ENCODE measurements around the gene CDK5RAP1. TPM values are rescaled to one million over a fixed set of nuclear protein-coding genes. Genes with fewer than 3 reads are reported as not detected.

Gene CDK5RAP1
- total and polyA plus RNA-seq, 8 donors: 12.0 to 38.7 (median 19.6) TPM

- TF ChIP-seq, protein P1, sequence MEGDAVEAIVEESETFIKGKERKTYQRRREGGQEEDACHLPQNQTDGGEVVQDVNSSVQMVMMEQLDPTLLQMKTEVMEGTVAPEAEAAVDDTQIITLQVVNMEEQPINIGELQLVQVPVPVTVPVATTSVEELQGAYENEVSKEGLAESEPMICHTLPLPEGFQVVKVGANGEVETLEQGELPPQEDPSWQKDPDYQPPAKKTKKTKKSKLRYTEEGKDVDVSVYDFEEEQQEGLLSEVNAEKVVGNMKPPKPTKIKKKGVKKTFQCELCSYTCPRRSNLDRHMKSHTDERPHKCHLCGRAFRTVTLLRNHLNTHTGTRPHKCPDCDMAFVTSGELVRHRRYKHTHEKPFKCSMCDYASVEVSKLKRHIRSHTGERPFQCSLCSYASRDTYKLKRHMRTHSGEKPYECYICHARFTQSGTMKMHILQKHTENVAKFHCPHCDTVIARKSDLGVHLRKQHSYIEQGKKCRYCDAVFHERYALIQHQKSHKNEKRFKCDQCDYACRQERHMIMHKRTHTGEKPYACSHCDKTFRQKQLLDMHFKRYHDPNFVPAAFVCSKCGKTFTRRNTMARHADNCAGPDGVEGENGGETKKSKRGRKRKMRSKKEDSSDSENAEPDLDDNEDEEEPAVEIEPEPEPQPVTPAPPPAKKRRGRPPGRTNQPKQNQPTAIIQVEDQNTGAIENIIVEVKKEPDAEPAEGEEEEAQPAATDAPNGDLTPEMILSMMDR (IDR thresholded peaks at IDR 0.05): no peak
- TF ChIP-seq POLR2AphosphoS5 (IDR thresholded peaks at IDR 0.05) (no peak), POLR2A (IDR thresholded peaks at IDR 0.05) (no peak), EP300 (IDR thresholded peaks at IDR 0.05) (no peak)
- no peak for DNase-seq
- no peaks in the 10 kb centered on the region for H3K36me3 ChIP-seq
- H3K27ac ChIP-seq: no peak overlapping the region
- H3K27me3 ChIP-seq: peaks cover 0 to 31% (median 0%) of the 10 kb centered on the region in 3 donors
- no peaks in the 10 kb centered on the region for H3K4me1 ChIP-seq
- no peaks in the 10 kb centered on the region for H3K9me3 ChIP-seq
- intact Hi-C loops (cut with DNase I; ENCODE audit: low total_unique reads): no loop called here
- whole genome bisulfite sequencing, 5 donors: 71 to 90% (median 79%) methylated on average over 7 of the region's 7 CpGs
- no peak overlapping the region for H3K4me3 ChIP-seq
These were observed 87.5 kb downstream of the CDK5RAP1 start for GRCh38 chr20:33313686-33314314.

- DNase-seq: no peak
- TF ChIP-seq EP300 (IDR thresholded peaks at IDR 0.05) (no peak), POLR2AphosphoS5 (IDR thresholded peaks at IDR 0.05) (no peak), POLR2A (IDR thresholded peaks at IDR 0.05) (no peak)
- TF ChIP-seq, protein P1 (IDR thresholded peaks at IDR 0.05): no peak
- intact Hi-C loops (cut with DNase I; ENCODE audit: low total_unique reads): no loop called here
- H3K27ac ChIP-seq: no peak overlapping the region
- no peaks in the 10 kb centered on the region for H3K36me3 ChIP-seq
- H3K4me3 ChIP-seq: no peak overlapping the region
- H3K4me1 ChIP-seq: no peaks in the 10 kb centered on the region
- WGBS, 5 donors: 84 to 92% (median 90%) methylated on average over 11 of the region's 11 CpGs
- no peaks in the 10 kb centered on the region for H3K9me3 ChIP-seq
- peaks cover 0 to 21% (median 0%) of the 10 kb centered on the region in 3 donors for H3K27me3 ChIP-seq
These were observed 88.7 kb downstream of the CDK5RAP1 start for GRCh38 chr20:33312583-33312982.

- Histone ChIP-seq H3K27me3 (peaks cover 0 to 18% (median 0%) of the 10 kb centered on the region in 3 donors), H3K9me3 (no peaks in the 10 kb centered on the region), H3K4me1 (no peaks in the 10 kb centered on the region), H3K4me3 (no peak overlapping the region), H3K27ac (no peak overlapping the region), H3K36me3 (no peaks in the 10 kb centered on the region)
- WGBS, 5 donors: 60 to 73% (median 67%) methylated on average over 4 of the region's 4 CpGs
- no peak for TF ChIP-seq POLR2AphosphoS5 (IDR thresholded peaks at IDR 0.05)
- intact Hi-C loops (cut with DNase I; ENCODE audit: low total_unique reads): no loop called here
- no peak for DNase-seq
These were observed 89.3 kb downstream of the CDK5RAP1 start for GRCh38 chr20:33311996-33312395.

DNA sequence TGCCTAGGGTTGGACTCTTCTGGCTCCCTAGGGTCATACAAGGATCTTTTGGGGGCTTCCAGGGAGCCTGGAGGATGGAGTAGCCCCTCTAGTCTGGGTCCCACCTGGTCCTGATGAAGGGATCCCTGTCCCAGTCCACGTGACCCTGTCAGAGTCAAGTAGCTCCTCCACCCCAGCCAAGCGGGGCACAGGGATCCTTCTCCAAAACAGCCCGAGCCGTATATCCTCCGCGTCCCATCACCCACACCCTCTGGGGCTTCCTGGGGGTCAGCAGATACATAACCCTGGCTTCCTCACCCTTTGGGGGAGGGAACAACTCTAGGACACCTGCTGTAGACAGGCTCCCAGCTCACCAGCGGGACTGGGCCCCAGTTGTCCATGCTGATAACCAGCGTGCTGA lies 90.3 kb downstream of the CDK5RAP1 start:
- Histone ChIP-seq H3K9me3 (no peaks in the 10 kb centered on the region), H3K36me3 (no peaks in the 10 kb centered on the region), H3K4me1 (no peaks in the 10 kb centered on the region), H3K27ac (no peak overlapping the region), H3K27me3 (peaks cover 0 to 24% (median 0%) of the 10 kb centered on the region in 3 donors), H3K4me3 (no peak overlapping the region)
- intact Hi-C loops (cut with DNase I; ENCODE audit: low total_unique reads): no loop called here
- no peak for TF ChIP-seq POLR2A (IDR thresholded peaks at IDR 0.05)
- TF ChIP-seq, protein P1 (IDR thresholded peaks at IDR 0.05): no peak
- no peak for TF ChIP-seq EP300 (IDR thresholded peaks at IDR 0.05)
- TF ChIP-seq POLR2AphosphoS5 (IDR thresholded peaks at IDR 0.05): no peak
- no peak for DNase-seq
- 82 to 88% (median 84%) methylated on average over 7 to 8 of the region's 8 CpGs for WGBS, 5 donors

DNA sequence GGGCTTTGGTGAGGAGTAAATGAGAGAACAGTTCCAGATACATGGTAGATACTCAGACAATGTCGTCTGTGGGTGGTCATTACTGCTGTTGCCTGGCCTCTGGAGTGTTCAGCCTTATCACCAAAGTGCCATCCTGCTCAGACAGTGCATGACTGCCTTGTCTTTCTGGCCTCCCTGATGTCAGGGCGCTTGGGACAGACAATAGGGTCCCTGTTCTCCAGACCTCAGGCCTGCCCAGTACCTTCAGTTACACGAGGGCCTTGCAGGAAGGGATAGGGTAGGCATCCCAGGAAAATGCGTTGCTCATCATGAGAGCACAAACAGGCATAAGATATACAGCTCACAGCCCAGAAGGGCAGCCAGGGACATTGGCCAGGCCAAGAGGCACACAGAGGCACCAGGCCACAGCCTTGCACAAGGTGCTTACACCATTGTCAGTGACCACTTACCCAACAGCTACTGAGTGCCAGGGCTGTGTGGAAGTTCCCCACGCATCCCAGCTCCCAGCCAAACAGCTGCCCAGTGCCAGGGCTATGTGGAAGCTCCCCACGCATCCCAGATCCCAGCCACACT lies 90.9 kb downstream of the CDK5RAP1 start:
- H3K4me3 ChIP-seq: no peak overlapping the region
- intact Hi-C loops (cut with DNase I; ENCODE audit: low total_unique reads): no loop called here
- 71 to 85% (median 75%) methylated on average over 5 to 6 of the region's 6 CpGs for WGBS, 5 donors

More for the DNA sequence above, 90.9 kb downstream of the CDK5RAP1 start:
- no peaks in the 10 kb centered on the region for H3K9me3 ChIP-seq
- H3K27me3 ChIP-seq: peaks cover 0 to 25% (median 0%) of the 10 kb centered on the region in 3 donors
- no peaks in the 10 kb centered on the region for H3K4me1 ChIP-seq
- no peaks in the 10 kb centered on the region for H3K36me3 ChIP-seq
- H3K27ac ChIP-seq: no peak overlapping the region
- no peak for DNase-seq
- TF ChIP-seq, protein P1 (IDR thresholded peaks at IDR 0.05): no peak
- TF ChIP-seq POLR2A (IDR thresholded peaks at IDR 0.05) (no peak), POLR2AphosphoS5 (IDR thresholded peaks at IDR 0.05) (no peak), EP300 (IDR thresholded peaks at IDR 0.05) (no peak)
